ENCODE measurements around the gene MRPS7. TPM values are rescaled to one million over a fixed set of nuclear protein-coding genes. Genes with fewer than 3 reads are reported as not detected.

MRPS7 gene
- total RNA-seq, 1 experiment from 2014 or later, result 94.7 TPM

DNA sequence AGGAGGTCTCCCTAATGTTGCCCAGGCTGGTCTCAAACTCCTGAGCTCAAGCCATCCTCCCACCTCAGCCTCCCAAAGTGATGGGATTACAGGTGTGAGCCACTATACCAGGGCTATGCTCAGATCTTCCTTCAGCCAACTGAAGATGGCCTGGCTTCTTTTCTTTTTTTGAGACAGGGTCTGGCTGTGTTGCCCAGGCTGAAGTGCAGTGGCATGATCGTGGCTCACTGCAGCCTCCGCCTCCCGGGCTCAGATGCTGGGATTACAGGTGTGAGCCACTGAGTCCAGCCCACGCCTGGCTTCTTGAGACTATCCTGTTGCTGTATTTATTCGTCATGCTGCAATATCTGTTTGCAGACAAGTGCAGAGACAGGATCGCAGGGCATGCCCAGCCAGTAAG lies 23.4 kb downstream of the MRPS7 start:
- no peak for ATAC-seq
- Mint-ChIP-seq H3K9me3 (0 out of 2 replicates have a peak, but pooled peaks cover 3% of the 10 kb centered on the region), H3K27me3 (ENCODE audit: low read depth) (no peaks in the 10 kb centered on the region; the same call in 1 of the 2 replicates), H3K4me1 (peaks cover 8% of the 10 kb centered on the region), H3K27ac (no peak overlapping the region), H3K4me3 (no peak overlapping the region), H3K36me3 (peaks cover 25% of the 10 kb centered on the region)
- TF ChIP-seq, protein P1, sequence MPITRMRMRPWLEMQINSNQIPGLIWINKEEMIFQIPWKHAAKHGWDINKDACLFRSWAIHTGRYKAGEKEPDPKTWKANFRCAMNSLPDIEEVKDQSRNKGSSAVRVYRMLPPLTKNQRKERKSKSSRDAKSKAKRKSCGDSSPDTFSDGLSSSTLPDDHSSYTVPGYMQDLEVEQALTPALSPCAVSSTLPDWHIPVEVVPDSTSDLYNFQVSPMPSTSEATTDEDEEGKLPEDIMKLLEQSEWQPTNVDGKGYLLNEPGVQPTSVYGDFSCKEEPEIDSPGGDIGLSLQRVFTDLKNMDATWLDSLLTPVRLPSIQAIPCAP (CRISPR knock-in tag; IDR thresholded peaks at IDR 0.05), result no peak
- no peak for TF ChIP-seq ZNF671 (CRISPR knock-in tag; IDR thresholded peaks at IDR 0.05)
- peak; percentile 56; the same call in 1 of the 2 replicates for TF ChIP-seq ZNF121 (CRISPR knock-in tag; IDR thresholded peaks at IDR 0.05)
- no peak for TF ChIP-seq USF2 (CRISPR knock-in tag; IDR thresholded peaks at IDR 0.05)
- POLR2A ChIA-PET, result interaction anchor here (0.6 kb wide), 1 partner anchor 905 kb away, joined by 3 read pairs; no protein-coding TSS in a partner anchor
- CTCF ChIA-PET, result interaction anchor here (1.1 to 1.9 kb wide), 5 partner anchors 12 to 381 kb away, joined by 3 to 14 read pairs (median 5); partner anchors contain the start of genes MIF4GD and RECQL5
- DNase-seq (ENCODE audit: low spot score), result no peak

DNA sequence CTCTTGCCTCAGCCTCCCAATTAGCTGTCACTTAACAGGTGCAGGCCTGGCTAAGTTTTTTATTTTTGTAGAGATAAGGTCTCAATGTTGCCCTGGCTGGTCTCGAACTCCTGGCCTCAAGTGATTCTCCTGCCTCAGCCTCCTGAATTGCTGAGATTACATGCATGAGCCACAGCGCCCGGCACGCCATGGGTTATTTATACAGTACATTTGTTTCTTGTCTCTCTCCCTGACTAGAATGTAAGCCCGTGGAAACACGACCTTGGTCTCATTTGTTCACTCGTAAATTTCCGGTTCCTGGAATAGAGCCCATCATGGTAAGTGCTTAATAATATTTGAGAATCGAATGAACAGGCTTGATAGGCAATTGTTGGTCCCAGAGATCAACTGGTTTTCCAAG lies 25.5 kb downstream of the MRPS7 start:
- Mint-ChIP-seq H3K4me1 (peaks cover 8% of the 10 kb centered on the region), H3K9me3 (0 out of 2 replicates have a peak, but pooled peaks cover 3% of the 10 kb centered on the region), H3K36me3 (peaks cover 17% of the 10 kb centered on the region), H3K27me3 (ENCODE audit: low read depth) (no peaks in the 10 kb centered on the region; the same call in 1 of the 2 replicates), H3K27ac (no peak overlapping the region), H3K4me3 (no peak overlapping the region; the same call in 1 of the 2 replicates)
- ATAC-seq, result no peak
- DNase-seq (ENCODE audit: low spot score), result no peak
- POLR2A ChIA-PET, result no interaction called here
- TF ChIP-seq ZNF317 (CRISPR knock-in tag; IDR thresholded peaks at IDR 0.05; ENCODE audit: borderline replicate concordance, low read depth) (no peak), E2F4 (CRISPR knock-in tag; IDR thresholded peaks at IDR 0.05; ENCODE audit: borderline replicate concordance, low read depth) (no peak), TEAD4 (CRISPR knock-in tag; IDR thresholded peaks at IDR 0.05) (no peak), CDX4 (CRISPR knock-in tag; IDR thresholded peaks at IDR 0.05; ENCODE audit: borderline replicate concordance) (no peak), NR3C1 (CRISPR knock-in tag; conservative IDR thresholded peaks at IDR 0.05; ENCODE audit: low read depth) (no peak), ZNF281 (CRISPR knock-in tag; IDR thresholded peaks at IDR 0.05) (no peak), FOXJ3 (CRISPR knock-in tag; IDR thresholded peaks at IDR 0.05; ENCODE audit: borderline replicate concordance) (no peak)
- CTCF ChIA-PET, result interaction anchor here (1.2 kb wide), 1 partner anchor 16 kb away, joined by 3 read pairs; the partner anchor contains the start of gene MIF4GD

DNA sequence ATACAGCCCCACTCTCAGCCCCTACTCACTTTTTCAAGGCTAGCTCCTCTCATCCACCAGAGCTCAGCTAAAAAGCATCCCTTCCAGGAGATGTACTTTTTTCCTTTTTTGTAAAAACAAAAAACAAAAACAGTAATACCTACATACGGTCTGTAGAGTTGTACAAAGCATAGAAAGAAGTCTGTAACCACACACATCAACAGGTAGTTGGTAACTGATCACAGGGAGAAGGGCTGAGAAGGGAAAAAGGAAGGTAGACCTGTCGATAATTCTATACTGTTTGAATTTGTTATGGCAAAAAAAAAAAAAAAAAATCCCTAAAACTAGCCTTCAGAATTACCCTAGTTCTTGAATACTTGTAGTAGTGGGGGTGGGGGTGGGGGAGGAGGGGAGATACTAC lies 26.7 kb downstream of the MRPS7 start:
- Mint-ChIP-seq H3K27ac (no peak overlapping the region), H3K9me3 (0 out of 2 replicates have a peak, but pooled peaks cover under 1% of the 10 kb centered on the region), H3K27me3 (ENCODE audit: low read depth) (no peaks in the 10 kb centered on the region; the same call in 1 of the 2 replicates), H3K36me3 (peaks cover 15% of the 10 kb centered on the region), H3K4me1 (peaks cover 8% of the 10 kb centered on the region), H3K4me3 (peak overlapping the region; percentile 94)
- CTCF ChIA-PET, result interaction anchor here (1.0 to 3.7 kb wide), 10 partner anchors 17 to 184 kb away, joined by 3 to 106 read pairs (median 10); partner anchors contain the start of genes GGA3, GRB2, MIF4GD and MRPS7
- ATAC-seq (no peak), DNase-seq (ENCODE audit: low spot score) (no peak)
- POLR2A ChIA-PET, result interaction anchor here (0.6 to 1.8 kb wide), 11 partner anchors 10 to 476 kb away, joined by 3 to 24 read pairs (median 3); partner anchors contain the start of genes GALK1, GGA3, MIF4GD and MRPS7
- no peak for TF ChIP-seq TEAD4 (CRISPR knock-in tag; IDR thresholded peaks at IDR 0.05)
- TF ChIP-seq ZSCAN18 (CRISPR knock-in tag; IDR thresholded peaks at IDR 0.05), result no peak
- TF ChIP-seq CREB1 (CRISPR knock-in tag; IDR thresholded peaks at IDR 0.05), result no peak
- TF ChIP-seq ZNF138 (CRISPR knock-in tag; conservative IDR thresholded peaks at IDR 0.05), result no peak
- TF ChIP-seq, protein P2, sequence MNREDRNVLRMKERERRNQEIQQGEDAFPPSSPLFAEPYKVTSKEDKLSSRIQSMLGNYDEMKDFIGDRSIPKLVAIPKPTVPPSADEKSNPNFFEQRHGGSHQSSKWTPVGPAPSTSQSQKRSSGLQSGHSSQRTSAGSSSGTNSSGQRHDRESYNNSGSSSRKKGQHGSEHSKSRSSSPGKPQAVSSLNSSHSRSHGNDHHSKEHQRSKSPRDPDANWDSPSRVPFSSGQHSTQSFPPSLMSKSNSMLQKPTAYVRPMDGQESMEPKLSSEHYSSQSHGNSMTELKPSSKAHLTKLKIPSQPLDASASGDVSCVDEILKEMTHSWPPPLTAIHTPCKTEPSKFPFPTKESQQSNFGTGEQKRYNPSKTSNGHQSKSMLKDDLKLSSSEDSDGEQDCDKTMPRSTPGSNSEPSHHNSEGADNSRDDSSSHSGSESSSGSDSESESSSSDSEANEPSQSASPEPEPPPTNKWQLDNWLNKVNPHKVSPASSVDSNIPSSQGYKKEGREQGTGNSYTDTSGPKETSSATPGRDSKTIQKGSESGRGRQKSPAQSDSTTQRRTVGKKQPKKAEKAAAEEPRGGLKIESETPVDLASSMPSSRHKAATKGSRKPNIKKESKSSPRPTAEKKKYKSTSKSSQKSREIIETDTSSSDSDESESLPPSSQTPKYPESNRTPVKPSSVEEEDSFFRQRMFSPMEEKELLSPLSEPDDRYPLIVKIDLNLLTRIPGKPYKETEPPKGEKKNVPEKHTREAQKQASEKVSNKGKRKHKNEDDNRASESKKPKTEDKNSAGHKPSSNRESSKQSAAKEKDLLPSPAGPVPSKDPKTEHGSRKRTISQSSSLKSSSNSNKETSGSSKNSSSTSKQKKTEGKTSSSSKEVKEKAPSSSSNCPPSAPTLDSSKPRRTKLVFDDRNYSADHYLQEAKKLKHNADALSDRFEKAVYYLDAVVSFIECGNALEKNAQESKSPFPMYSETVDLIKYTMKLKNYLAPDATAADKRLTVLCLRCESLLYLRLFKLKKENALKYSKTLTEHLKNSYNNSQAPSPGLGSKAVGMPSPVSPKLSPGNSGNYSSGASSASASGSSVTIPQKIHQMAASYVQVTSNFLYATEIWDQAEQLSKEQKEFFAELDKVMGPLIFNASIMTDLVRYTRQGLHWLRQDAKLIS (CRISPR knock-in tag; IDR thresholded peaks at IDR 0.05; ENCODE audit: borderline replicate concordance), result no peak
- no peak for TF ChIP-seq TCF7 (CRISPR knock-in tag; IDR thresholded peaks at IDR 0.05; ENCODE audit: low read depth)
- TF ChIP-seq NR2C2 (CRISPR knock-in tag; IDR thresholded peaks at IDR 0.05), result no peak
- TF ChIP-seq ZMAT4 (CRISPR knock-in tag; IDR thresholded peaks at IDR 0.05), result no peak
- no peak for TF ChIP-seq SOX15 (CRISPR knock-in tag; IDR thresholded peaks at IDR 0.05)
